Measurements from ENCODE around the gene SLC22A7. TPM values are rescaled to one million over a fixed set of nuclear protein-coding genes. Genes with fewer than 3 reads are reported as not detected.

Gene SLC22A7
- polyA plus RNA-seq, 3 donors: 0.84 to 0.90 (median 0.86) TPM

- DNase-seq: no peak
Observed at GRCh38 chr6:43265564-43265963, 32.5 kb upstream of the SLC22A7 start.

GRCh38 chr6:43267619-43268354, 30.3 kb upstream of the SLC22A7 start:
- no peak for DNase-seq

- DNase-seq: no peak
Observed at GRCh38 chr6:43268355-43268700, 29.7 kb upstream of the SLC22A7 start.

- no peak for DNase-seq
Observed at GRCh38 chr6:43268782-43269272, 29.2 kb upstream of the SLC22A7 start.

- DNase-seq: no peak
Observed at GRCh38 chr6:43269273-43270007, 28.6 kb upstream of the SLC22A7 start.

GRCh38 chr6:43271103-43271815, 26.8 kb upstream of the SLC22A7 start:
- no peak for DNase-seq

GRCh38 chr6:43271944-43272343, 26.1 kb upstream of the SLC22A7 start:
- DNase-seq: no peak

GRCh38 chr6:43273707-43274106, 24.4 kb upstream of the SLC22A7 start:
- no peak for DNase-seq

- DNase-seq: no peak
Observed at GRCh38 chr6:43274127-43274915, 23.7 kb upstream of the SLC22A7 start.

- no peak for DNase-seq
Observed at GRCh38 chr6:43274916-43275597, 23.0 kb upstream of the SLC22A7 start.

GRCh38 chr6:43275801-43276576, 22.1 kb upstream of the SLC22A7 start:
- no peak for DNase-seq

- DNase-seq: no peak
Observed at GRCh38 chr6:43276577-43277305, 21.3 kb upstream of the SLC22A7 start.

- DNase-seq: no peak
Observed at GRCh38 chr6:43277306-43277642, 20.8 kb upstream of the SLC22A7 start.

- no peak for DNase-seq
Observed at GRCh38 chr6:43277643-43278523, 20.2 kb upstream of the SLC22A7 start.

GRCh38 chr6:43278524-43279078, 19.5 kb upstream of the SLC22A7 start:
- DNase-seq: no peak

GRCh38 chr6:43280234-43280633, 17.8 kb upstream of the SLC22A7 start:
- no peak for DNase-seq

GRCh38 chr6:43282060-43282459, 16.0 kb upstream of the SLC22A7 start:
- no peak for DNase-seq

Measured in renal pelvis (tissue), 4 donors.